Heart right ventricle (tissue), 16 donors: Measurements from ENCODE around the gene HSPH1. TPM values are rescaled to one million over a fixed set of nuclear protein-coding genes. Genes with fewer than 3 reads are reported as not detected.

Experiments
- ATAC-seq, 8 donors: fragments of 200-7000 bp; cut with Tn5 transposase; one replicate each; pipeline ENCODE4 v1.9.1; 2020; ENCODE audit warnings: mild to moderate bottlenecking in 8 of 8, moderate library complexity in 8 of 8, moderate number of reproducible peaks in 1 of 8
- DNase-seq, 2 donors: peaks; one replicate each; pipeline ENCODE4 v3.0.0-alpha.2; 2020
- H3K27ac ChIP-seq, 10 donors: fragments of 200-600 bp; sonication (generic) in 2 of 10; one replicate each; pipeline versions ENCODE4 v1.5.0 to v1.8.0; 2020 to 2022; ENCODE audit warnings: mild to moderate bottlenecking in 3 of 10
- H3K27me3 ChIP-seq, 7 donors: fragments of 200-600 bp; one replicate each; pipeline ENCODE4 v1.8.0; 2021 to 2022; ENCODE audit warnings: mild to moderate bottlenecking in 2 of 7
- H3K36me3 ChIP-seq, 9 donors: fragments of 200-600 bp; sonication (generic) in 1 of 9; one replicate each; pipeline versions ENCODE4 v1.5.0 to v1.8.0; 2020 to 2022; ENCODE audit warnings: mild to moderate bottlenecking in 2 of 9
- H3K4me1 ChIP-seq, 9 donors: fragments of 200-600 bp; sonication (generic) in 1 of 9; one replicate each; pipeline versions ENCODE4 v1.5.0 to v1.8.0; 2020 to 2022; ENCODE audit warnings: mild to moderate bottlenecking in 4 of 9
- H3K4me3 ChIP-seq, 10 donors: fragments of 200-600 bp; sonication (generic) in 2 of 10; one replicate each; pipeline versions ENCODE4 v1.5.0 to v1.8.0; 2020 to 2022; ENCODE audit warnings: mild to moderate bottlenecking in 7 of 10, moderate library complexity in 2 of 10
- H3K9me3 ChIP-seq, 11 donors: fragments of 200-600 bp in 10 of 11; sonication (generic) in 2 of 11; one replicate each; pipeline versions ENCODE4 v1.5.0 to v1.8.0; 2013 to 2022; ENCODE audit warnings: mild to moderate bottlenecking in 2 of 11, control low read depth in 1 of 11, moderate library complexity in 1 of 11
- WGBS, 2 donors: extraction: QIAGEN DNeasy Blood & Tissue Kit; methylation state at CpG; one replicate each; pipeline ENCODE4 v1.1.7; 2013; ENCODE audit warnings: inconsistent platforms in 1 of 2; 5-methylcytosine and 5-hydroxymethylcytosine counted together
- intact Hi-C, 10 donors: fragments of 100-400 bp; cut with DNase I; formaldehyde crosslinking; loops; one replicate each; pipeline versions ENCODE4 v1.11.1 to v1.14.2; 2022
- polyA plus RNA-seq, 2 donors: library from polyadenylated mRNA; stranded (reverse); fragments of 200-250 nt; gene quantifications; one replicate each; pipeline ENCODE4 v1.2.3, GENCODE V29; 2013
- total RNA-seq, 10 donors: library from RNA; stranded (reverse); fragmentation: NEBNext Ultra II Directional in 3 of 10; extraction: Animal tissue kit (Norgen Biotek cat#: 25700) in 3 of 10; gene quantifications; one replicate each; pipeline versions ENCODE4 v1.2.1 to v1.2.4, GENCODE V29; 2021 to 2023
- TF ChIP-seq, protein P1 (sequence below), 9 donors: fragments of 200-600 bp; sonication (generic) in 2 of 9; IDR thresholded peaks; one replicate each; pipeline versions ENCODE4 v1.5.0 to v1.8.0; 2021 to 2022; ENCODE audit warnings: antibody characterized with exemption in 9 of 9, mild to moderate bottlenecking in 5 of 9, moderate library complexity in 1 of 9
- donor health status: Arrhythmogenic right ventricular cardiomyopathy.
- donor health status: ischemic (EF 13 %, LVEDD 7.1; RV severe dilation, severe dysfunction).
- donor health status: healthy with polysubstance abuse.
- donor health status: DM: no; HTN: yes; CAD: no.
- donor health status: DM: no; HTN: no; CAD: no.
- donor health status: ischemic (EF 25% LVEDD 6.9; RV normal size, moderate dysfunction).
- donor health status: ischemic (EF 25% LVEDD 5.7; RV mildly dilated, moderate dysfunction).
- donor health status: healthy.
- donor health status: DM: yes; HTN: yes; CAD: no.
- donor health status: Ischemic cardiomyopathy.
- donor health status: ischemic (EF 35%, LVEDD 5.7; RV mildly dilated, moderate dysfunction).
- donor health status: nonischemic (EF 11% LVEDD 7.7; RV severe dilation, severe dysfunction).
- donor health status: DM: yes; HTN: yes; CAD: no.
- donor health status: PGD.
- donor health status: ischemic (EF 29% LVEDD 5.4; RV normal size, mild dysfunction).
- donor health status: nonischemic (EF 23%, LVEDD 6.1; RV moderate dilation, normal function).

HSPH1 gene
- total and polyA plus RNA-seq, 12 donors: 28.4 to 65.4 (median 45.8) TPM

DNA sequence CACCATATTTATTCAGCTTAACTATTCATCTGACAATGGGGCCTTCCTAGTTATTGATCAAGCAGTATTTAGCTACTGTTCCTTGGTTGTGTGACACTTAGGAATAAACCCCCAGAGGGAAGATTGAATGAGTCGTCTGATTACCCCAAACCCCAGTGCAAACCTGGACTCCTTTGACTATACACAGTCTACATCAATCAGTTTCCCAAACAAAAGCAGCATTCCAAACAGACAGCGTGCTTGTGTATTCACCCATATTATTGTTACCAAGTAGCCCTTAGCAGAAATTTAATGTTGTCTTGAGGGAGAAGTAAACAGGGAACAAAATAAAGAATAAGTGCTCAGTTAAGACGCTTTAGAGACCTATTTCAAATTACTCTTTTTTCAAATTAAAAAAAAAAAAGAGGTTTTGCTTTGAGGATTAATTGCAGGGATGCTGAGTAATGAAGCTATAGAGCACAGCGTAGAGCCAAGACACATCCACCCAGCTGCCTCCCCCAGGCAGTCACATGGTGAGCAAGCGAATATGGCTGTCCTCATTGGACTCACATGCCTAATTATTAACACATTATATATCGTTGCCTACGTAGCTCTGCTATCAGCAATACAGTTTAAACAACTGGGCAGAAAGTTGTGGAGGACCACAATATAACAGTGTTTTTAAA, 23.4 kb upstream of the HSPH1 start:
- no peaks in the 10 kb centered on the region for H3K9me3 ChIP-seq
- no peak for DNase-seq
- TF ChIP-seq, protein P1, sequence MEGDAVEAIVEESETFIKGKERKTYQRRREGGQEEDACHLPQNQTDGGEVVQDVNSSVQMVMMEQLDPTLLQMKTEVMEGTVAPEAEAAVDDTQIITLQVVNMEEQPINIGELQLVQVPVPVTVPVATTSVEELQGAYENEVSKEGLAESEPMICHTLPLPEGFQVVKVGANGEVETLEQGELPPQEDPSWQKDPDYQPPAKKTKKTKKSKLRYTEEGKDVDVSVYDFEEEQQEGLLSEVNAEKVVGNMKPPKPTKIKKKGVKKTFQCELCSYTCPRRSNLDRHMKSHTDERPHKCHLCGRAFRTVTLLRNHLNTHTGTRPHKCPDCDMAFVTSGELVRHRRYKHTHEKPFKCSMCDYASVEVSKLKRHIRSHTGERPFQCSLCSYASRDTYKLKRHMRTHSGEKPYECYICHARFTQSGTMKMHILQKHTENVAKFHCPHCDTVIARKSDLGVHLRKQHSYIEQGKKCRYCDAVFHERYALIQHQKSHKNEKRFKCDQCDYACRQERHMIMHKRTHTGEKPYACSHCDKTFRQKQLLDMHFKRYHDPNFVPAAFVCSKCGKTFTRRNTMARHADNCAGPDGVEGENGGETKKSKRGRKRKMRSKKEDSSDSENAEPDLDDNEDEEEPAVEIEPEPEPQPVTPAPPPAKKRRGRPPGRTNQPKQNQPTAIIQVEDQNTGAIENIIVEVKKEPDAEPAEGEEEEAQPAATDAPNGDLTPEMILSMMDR (IDR thresholded peaks at IDR 0.05): no peak
- 82 to 86% methylated on average over 7 of the region's 7 CpGs for WGBS, 2 donors
- H3K4me3 ChIP-seq: no peak overlapping the region
- H3K27me3 ChIP-seq: no peaks in the 10 kb centered on the region
- H3K4me1 ChIP-seq: no peaks in the 10 kb centered on the region
- H3K27ac ChIP-seq: no peak overlapping the region
- intact Hi-C loops: no loop called here
- no peak for ATAC-seq
- H3K36me3 ChIP-seq: no peaks in the 10 kb centered on the region

DNA sequence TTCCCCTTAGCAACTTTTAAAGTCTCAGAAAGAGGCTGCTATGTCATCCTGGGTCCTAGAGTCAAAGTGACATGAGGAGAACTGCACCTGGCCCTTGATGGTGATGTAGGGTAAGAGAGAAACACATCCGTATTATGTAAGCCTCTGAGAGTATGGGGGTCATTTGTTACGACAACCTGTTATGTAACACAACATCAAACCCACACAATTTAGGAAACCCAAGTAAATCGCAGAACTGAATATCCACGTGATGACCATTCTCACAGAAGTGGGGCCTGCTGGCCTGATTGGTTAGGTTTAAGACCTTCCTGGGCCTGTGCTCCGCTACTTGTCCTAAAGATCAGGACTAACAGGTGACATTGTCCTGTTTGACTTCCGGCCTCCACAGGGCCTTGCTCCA, 22.7 kb upstream of the HSPH1 start:
- H3K9me3 ChIP-seq: no peaks in the 10 kb centered on the region

DNA sequence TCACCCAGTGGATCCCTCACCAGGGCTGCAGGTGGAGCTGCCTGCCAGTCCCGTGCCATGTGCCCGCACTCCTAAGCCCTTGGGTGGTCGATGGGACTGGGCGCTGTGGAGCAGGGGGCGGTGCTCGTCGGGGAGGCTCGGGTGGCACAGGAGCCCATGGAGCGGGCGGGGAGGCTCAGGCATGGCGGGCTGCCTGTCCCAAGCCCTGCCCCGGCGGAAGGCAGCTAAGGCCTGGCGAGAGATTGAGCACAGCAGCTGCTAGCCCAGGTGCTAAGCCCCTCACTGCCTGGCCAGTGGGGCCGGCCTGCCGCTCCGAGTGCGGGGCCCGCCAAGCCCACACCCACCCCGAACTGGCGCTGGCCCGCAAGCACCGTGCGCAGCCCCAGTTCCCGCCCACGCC, 21.3 kb upstream of the HSPH1 start:
- DNase-seq (no peak), ATAC-seq (no peak)
- Histone ChIP-seq H3K9me3 (no peaks in the 10 kb centered on the region), H3K36me3 (no peaks in the 10 kb centered on the region), H3K4me3 (no peak overlapping the region), H3K4me1 (no peaks in the 10 kb centered on the region), H3K27me3 (no peaks in the 10 kb centered on the region), H3K27ac (no peak overlapping the region)
- 95 to 96% methylated on average over 24 to 26 of the region's 26 CpGs for WGBS, 2 donors
- intact Hi-C loops: no loop called here
- TF ChIP-seq, protein P1 (IDR thresholded peaks at IDR 0.05): no peak

More for the DNA sequence above, 22.7 kb upstream of the HSPH1 start:
- Histone ChIP-seq H3K27me3 (no peaks in the 10 kb centered on the region), H3K4me3 (no peak overlapping the region), H3K4me1 (no peaks in the 10 kb centered on the region), H3K27ac (no peak overlapping the region), H3K36me3 (no peaks in the 10 kb centered on the region)
- no peak for DNase-seq
- TF ChIP-seq, protein P1 (IDR thresholded peaks at IDR 0.05): no peak
- ATAC-seq: no peak
- 93 to 94% methylated on average over 6 of the region's 6 CpGs for WGBS, 2 donors
- intact Hi-C loops: no loop called here

DNA sequence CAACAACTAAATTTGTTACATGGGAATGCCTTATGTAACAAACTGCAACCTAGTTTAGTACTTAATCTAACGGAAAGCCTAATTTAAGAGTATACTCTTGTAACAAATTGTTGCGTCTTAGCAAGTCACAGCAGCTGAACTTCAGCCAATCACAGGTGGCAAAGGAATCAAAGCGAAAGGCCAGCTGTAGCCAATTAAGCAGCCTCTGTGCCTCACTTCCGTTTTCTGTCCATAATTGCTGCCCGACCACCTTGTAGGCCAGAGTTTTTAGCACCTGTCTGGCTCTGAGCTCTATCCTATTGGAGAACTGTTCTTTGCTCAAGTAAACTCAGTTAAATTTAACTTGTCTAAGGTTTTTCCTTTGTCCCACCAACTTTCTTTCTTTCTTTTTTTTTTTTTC, 18.1 kb upstream of the HSPH1 start:
- intact Hi-C loops: loop anchor here in 5 of 10 donors (5.0 to 10.0 kb wide), 2 partner anchors 243 to 245 kb away; no protein-coding TSS in a partner anchor
- 77 to 91% methylated on average over 5 of the region's 5 CpGs for WGBS, 2 donors
- DNase-seq: no peak
- TF ChIP-seq, protein P1 (IDR thresholded peaks at IDR 0.05): no peak
- Histone ChIP-seq H3K27ac (no peak overlapping the region), H3K4me3 (no peak overlapping the region), H3K27me3 (no peaks in the 10 kb centered on the region), H3K4me1 (no peaks in the 10 kb centered on the region), H3K9me3 (peaks cover 0 to 3% (median 0%) of the 10 kb centered on the region in 11 donors), H3K36me3 (no peaks in the 10 kb centered on the region)
- ATAC-seq: no peak
